Muscle layer of colon (tissue), 2 donors: ENCODE results near the gene TLR7.

Source experiments
- H3K27ac ChIP-seq: one replicate; pipeline ENCODE4 v1.7.0; 2013; ENCODE audit warnings: low read depth, mild to moderate bottlenecking, low read length, moderate library complexity
- H3K27me3 ChIP-seq, 2 donors: one replicate each; pipeline ENCODE4 v1.7.0; 2013; ENCODE audit warnings: low read length in 2 of 2, mild to moderate bottlenecking in 2 of 2; ENCODE audit not compliant: insufficient read depth in 2 of 2, control insufficient read depth in 1 of 2
- H3K36me3 ChIP-seq: one replicate; pipeline ENCODE4 v1.7.0; 2013; ENCODE audit warnings: mild to moderate bottlenecking, low read length; ENCODE audit not compliant: insufficient read depth
- H3K4me1 ChIP-seq: one replicate; pipeline ENCODE4 v1.7.0; 2013; ENCODE audit warnings: mild to moderate bottlenecking, low read length; ENCODE audit not compliant: insufficient read depth
- H3K4me3 ChIP-seq, 2 donors: one replicate each; pipeline ENCODE4 v1.7.0; 2013; ENCODE audit warnings: low read length in 2 of 2, low read depth in 1 of 2, mild to moderate bottlenecking in 1 of 2, moderate library complexity in 1 of 2
- H3K9ac ChIP-seq: one replicate; pipeline ENCODE4 v1.7.0; 2013; ENCODE audit warnings: low read length
- H3K9me3 ChIP-seq: one replicate; pipeline ENCODE4 v1.7.0; 2013; ENCODE audit warnings: mild to moderate bottlenecking, low read length
- donor health status: abdominal sarcoma.
- donor health status: Adenocarcinoma of cecum.

TLR7 gene

GRCh38 chrX:12932244-12932643 is 65.4 kb downstream of the TLR7 start:
- H3K27ac ChIP-seq: no peak overlapping the region
- no peaks in the 10 kb centered on the region for H3K9me3 ChIP-seq
- H3K9ac ChIP-seq: no peak overlapping the region
- no peaks in the 10 kb centered on the region for H3K27me3 ChIP-seq
- H3K4me3 ChIP-seq: no peak overlapping the region
- no peaks in the 10 kb centered on the region for H3K4me1 ChIP-seq
- no peaks in the 10 kb centered on the region for H3K36me3 ChIP-seq

- Histone ChIP-seq H3K27me3 (no peaks in the 10 kb centered on the region), H3K9me3 (no peaks in the 10 kb centered on the region), H3K9ac (no peak overlapping the region), H3K36me3 (no peaks in the 10 kb centered on the region), H3K4me1 (no peaks in the 10 kb centered on the region), H3K4me3 (no peak overlapping the region), H3K27ac (no peak overlapping the region)
Observed at GRCh38 chrX:12934850-12935249, 68.0 kb downstream of the TLR7 start.

- no peak overlapping the region for H3K4me3 ChIP-seq
- no peak overlapping the region for H3K27ac ChIP-seq
- no peak overlapping the region for H3K9ac ChIP-seq
- H3K36me3 ChIP-seq: no peaks in the 10 kb centered on the region
- no peaks in the 10 kb centered on the region for H3K4me1 ChIP-seq
- H3K27me3 ChIP-seq: no peaks in the 10 kb centered on the region
- no peaks in the 10 kb centered on the region for H3K9me3 ChIP-seq
Observed at GRCh38 chrX:12936947-12937346, 70.1 kb downstream of the TLR7 start.
